ENCODE data around the gene LILRB4.

GRCh38 chr19:54694648-54695047 lies 31.9 kb downstream of the LILRB4 start:
- no peak for TF ChIP-seq CTCF (IDR thresholded peaks at IDR 0.05 in 8 of 11, conservative IDR thresholded peaks at IDR 0.05 in 3 of 11)
- no peak for TF ChIP-seq POLR2AphosphoS5 (IDR thresholded peaks at IDR 0.05)
- TF ChIP-seq POLR2A (IDR thresholded peaks at IDR 0.05) = no peak

All from spleen (tissue), 7 donors.